Testis (tissue), 2 donors: ENCODE results near the gene SELENOH.

Source experiments
- POLR2A ChIP-seq: fragments of 450-650 bp; IDR thresholded peaks from one replicate; pipeline ENCODE4 v1.6.1; 2017; ENCODE audit warnings: antibody characterized with exemption, mild to moderate bottlenecking, moderate library complexity
- TF ChIP-seq, protein P1 (sequence below), 3 experiments: fragments of 450-650 bp in 2 of 3; fragments of 200-600 bp in 1 of 3; sonication (generic) in 1 of 3; IDR thresholded peaks; one replicate each; pipeline ENCODE4 v1.5.1; 2016 to 2019; ENCODE audit warnings: antibody characterized with exemption in 3 of 3, mild to moderate bottlenecking in 2 of 3, moderate library complexity in 1 of 3

DNA sequence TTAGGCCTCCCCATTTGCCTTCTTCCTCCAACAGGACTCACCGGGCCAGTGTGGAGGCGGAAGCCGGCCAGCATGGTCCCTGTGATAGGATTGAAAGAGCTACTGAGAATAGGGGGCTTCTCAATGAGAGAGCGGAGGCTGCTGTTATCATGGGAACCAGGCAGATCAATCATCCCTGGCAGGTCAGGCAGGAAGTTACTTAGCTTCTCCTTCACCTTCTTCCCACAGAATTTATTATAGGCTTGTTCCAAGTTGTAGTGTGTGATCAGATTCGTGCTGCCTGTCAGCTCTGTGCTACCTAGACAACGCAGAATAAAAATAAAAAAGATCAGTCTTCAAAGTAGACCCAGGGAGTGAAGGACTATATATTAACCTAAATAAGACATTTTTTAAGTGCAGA is 36.4 kb upstream of the SELENOH start:
- TF ChIP-seq, protein P1, sequence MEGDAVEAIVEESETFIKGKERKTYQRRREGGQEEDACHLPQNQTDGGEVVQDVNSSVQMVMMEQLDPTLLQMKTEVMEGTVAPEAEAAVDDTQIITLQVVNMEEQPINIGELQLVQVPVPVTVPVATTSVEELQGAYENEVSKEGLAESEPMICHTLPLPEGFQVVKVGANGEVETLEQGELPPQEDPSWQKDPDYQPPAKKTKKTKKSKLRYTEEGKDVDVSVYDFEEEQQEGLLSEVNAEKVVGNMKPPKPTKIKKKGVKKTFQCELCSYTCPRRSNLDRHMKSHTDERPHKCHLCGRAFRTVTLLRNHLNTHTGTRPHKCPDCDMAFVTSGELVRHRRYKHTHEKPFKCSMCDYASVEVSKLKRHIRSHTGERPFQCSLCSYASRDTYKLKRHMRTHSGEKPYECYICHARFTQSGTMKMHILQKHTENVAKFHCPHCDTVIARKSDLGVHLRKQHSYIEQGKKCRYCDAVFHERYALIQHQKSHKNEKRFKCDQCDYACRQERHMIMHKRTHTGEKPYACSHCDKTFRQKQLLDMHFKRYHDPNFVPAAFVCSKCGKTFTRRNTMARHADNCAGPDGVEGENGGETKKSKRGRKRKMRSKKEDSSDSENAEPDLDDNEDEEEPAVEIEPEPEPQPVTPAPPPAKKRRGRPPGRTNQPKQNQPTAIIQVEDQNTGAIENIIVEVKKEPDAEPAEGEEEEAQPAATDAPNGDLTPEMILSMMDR (IDR thresholded peaks at IDR 0.05): no peak
- TF ChIP-seq POLR2A: no peak
